ENCODE data around the gene CELF1. TPM values are rescaled to one million over a fixed set of nuclear protein-coding genes. Genes with fewer than 3 reads are reported as not detected.

The CELF1 gene
- total RNA-seq, 3 donors from 2014 or later (not counting 1 experiment from before 2014, with no cell fraction given): 128 to 168 (median 162) TPM

- peaks cover 14% of the 10 kb centered on the region for H3K36me3 ChIP-seq (ENCODE audit: control insufficient read depth, insufficient read depth, low read length)
Measured at GRCh38 chr11:47495011-47495855, 57.7 kb downstream of the CELF1 start.

DNA sequence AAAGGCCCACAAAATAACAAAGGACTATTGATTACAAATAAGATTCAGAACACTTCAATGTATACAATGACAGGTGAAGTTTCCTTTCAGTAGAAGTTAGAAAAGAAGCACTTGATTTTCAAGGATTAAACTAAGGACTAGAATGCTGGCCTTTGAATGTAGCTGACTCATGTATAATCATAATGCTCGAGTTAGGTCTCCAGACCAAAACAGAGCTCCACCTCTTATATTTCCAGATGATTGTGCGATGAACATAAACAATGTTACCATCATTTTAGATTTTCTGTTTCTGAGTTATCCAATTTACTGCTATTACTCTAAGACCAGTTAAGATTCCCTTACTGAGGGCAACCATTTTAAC, 63.6 kb downstream of the CELF1 start:
- H3K9me3 Mint-ChIP-seq: no peaks in the 10 kb centered on the region
- peaks cover 6% of the 10 kb centered on the region for H3K36me3 Mint-ChIP-seq
- ATAC-seq (no peak), DNase-seq (no peak)
- Histone ChIP-seq H3K27ac (ENCODE audit: low read length) (no peak overlapping the region), H3K27me3 (ENCODE audit: control insufficient read depth, insufficient read depth, low read length) (no peaks in the 10 kb centered on the region), H3K9me3 (ENCODE audit: control insufficient read depth, insufficient read depth, low read length) (no peaks in the 10 kb centered on the region), H3K4me1 (ENCODE audit: control insufficient read depth, insufficient read depth, low read length) (no peaks in the 10 kb centered on the region), H3K36me3 (ENCODE audit: control insufficient read depth, insufficient read depth, low read length) (peaks cover 48% of the 10 kb centered on the region), H3K4me3 (ENCODE audit: low read length) (no peak overlapping the region)
- TF ChIP-seq CTCF (IDR thresholded peaks at IDR 0.05): no peak
- peak overlapping the region; percentile 57 to 65 for H3K27ac Mint-ChIP-seq
- H3K27me3 Mint-ChIP-seq (ENCODE audit: low read depth in 2 of 2): no peaks in the 10 kb centered on the region
- intact Hi-C loops (cut with micrococcal nuclease): no loop called here
- H3K4me3 Mint-ChIP-seq: no peak overlapping the region
- peaks cover 26 to 29% of the 10 kb centered on the region in 2 donors for H3K4me1 Mint-ChIP-seq
- 89% methylated on average over 2 of the region's 2 CpGs for WGBS (ENCODE audit: insufficient coverage)

More at GRCh38 chr11:47495011-47495855, 57.7 kb downstream of the CELF1 start:
- TF ChIP-seq CTCF (IDR thresholded peaks at IDR 0.05): no peak
- Histone ChIP-seq H3K4me3 (ENCODE audit: low read length) (no peak overlapping the region), H3K4me1 (ENCODE audit: control insufficient read depth, insufficient read depth, low read length) (peaks cover 4% of the 10 kb centered on the region), H3K9me3 (ENCODE audit: control insufficient read depth, insufficient read depth, low read length) (no peaks in the 10 kb centered on the region), H3K27me3 (ENCODE audit: control insufficient read depth, insufficient read depth, low read length) (no peaks in the 10 kb centered on the region), H3K27ac (ENCODE audit: low read length) (no peak overlapping the region)
- intact Hi-C loops (cut with micrococcal nuclease): no loop called here
- DNase-seq: no peak
- 87% methylated on average over 4 of the region's 4 CpGs for WGBS (ENCODE audit: insufficient coverage)
- H3K4me3 Mint-ChIP-seq: no peak overlapping the region
- no peaks in the 10 kb centered on the region for H3K9me3 Mint-ChIP-seq
- no peaks in the 10 kb centered on the region for H3K36me3 Mint-ChIP-seq
- H3K27me3 Mint-ChIP-seq (ENCODE audit: low read depth in 2 of 2): no peaks in the 10 kb centered on the region
- no peak for ATAC-seq
- H3K4me1 Mint-ChIP-seq: peaks cover 35 to 36% of the 10 kb centered on the region in 2 donors
- no peak overlapping the region for H3K27ac Mint-ChIP-seq

DNA sequence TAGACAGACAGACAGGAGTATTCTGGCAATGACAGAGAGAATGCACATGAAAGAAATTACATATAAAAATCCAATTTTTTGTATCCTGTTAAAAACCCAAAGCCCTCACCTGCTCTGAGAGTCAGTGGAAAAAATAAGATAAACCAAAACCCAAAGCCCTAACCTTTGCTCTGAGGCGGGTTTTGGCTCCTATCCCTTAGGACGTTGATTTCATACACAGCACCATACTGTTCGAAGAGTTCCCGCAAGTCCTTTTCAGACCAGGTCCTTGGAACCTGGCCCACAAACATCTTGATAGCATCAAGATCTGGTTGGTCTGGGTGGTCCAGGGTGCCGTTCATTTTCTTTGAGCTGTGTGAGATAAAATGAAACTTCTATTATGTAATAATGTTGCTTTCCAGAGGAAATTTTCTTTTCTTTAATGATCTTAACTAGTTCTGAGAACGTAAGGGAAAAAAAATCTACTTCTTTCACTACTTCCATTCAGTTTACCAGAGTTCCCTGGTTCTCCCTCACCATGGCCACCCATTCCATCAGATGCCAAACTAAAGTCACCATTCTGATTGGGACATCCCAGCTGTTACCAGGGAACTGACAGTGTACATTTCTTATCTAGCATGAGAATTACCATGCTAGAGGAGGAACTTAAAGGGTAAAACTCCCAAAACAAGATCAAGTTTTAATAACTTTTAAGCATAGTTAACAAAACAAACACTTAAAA, 64.1 kb downstream of the CELF1 start:
- intact Hi-C loops (cut with micrococcal nuclease): no loop called here
- Histone ChIP-seq H3K4me1 (ENCODE audit: control insufficient read depth, insufficient read depth, low read length) (no peaks in the 10 kb centered on the region), H3K27ac (ENCODE audit: low read length) (no peak overlapping the region), H3K36me3 (ENCODE audit: control insufficient read depth, insufficient read depth, low read length) (peaks cover 48% of the 10 kb centered on the region), H3K9me3 (ENCODE audit: control insufficient read depth, insufficient read depth, low read length) (no peaks in the 10 kb centered on the region), H3K27me3 (ENCODE audit: control insufficient read depth, insufficient read depth, low read length) (no peaks in the 10 kb centered on the region), H3K4me3 (ENCODE audit: low read length) (no peak overlapping the region)
- DNase-seq (no peak), ATAC-seq (no peak)
- no peak for TF ChIP-seq CTCF (IDR thresholded peaks at IDR 0.05)
- Mint-ChIP-seq H3K36me3 (peaks cover 11% of the 10 kb centered on the region), H3K9me3 (no peaks in the 10 kb centered on the region), H3K27ac (peak overlapping the region; percentile 57 to 65), H3K4me1 (peaks cover 21 to 24% of the 10 kb centered on the region in 2 donors), H3K4me3 (no peak overlapping the region), H3K27me3 (ENCODE audit: low read depth in 2 of 2) (no peaks in the 10 kb centered on the region)
- WGBS (ENCODE audit: insufficient coverage): 89% methylated on average over 5 of the region's 6 CpGs
